ENCODE results near the gene SBF2.
"Not testable (repeated sequence)": the region's sequence is repeated elsewhere in the genome, so short reads cannot be mapped to it uniquely, and the experiment has no call there.

Gene SBF2

DNA sequence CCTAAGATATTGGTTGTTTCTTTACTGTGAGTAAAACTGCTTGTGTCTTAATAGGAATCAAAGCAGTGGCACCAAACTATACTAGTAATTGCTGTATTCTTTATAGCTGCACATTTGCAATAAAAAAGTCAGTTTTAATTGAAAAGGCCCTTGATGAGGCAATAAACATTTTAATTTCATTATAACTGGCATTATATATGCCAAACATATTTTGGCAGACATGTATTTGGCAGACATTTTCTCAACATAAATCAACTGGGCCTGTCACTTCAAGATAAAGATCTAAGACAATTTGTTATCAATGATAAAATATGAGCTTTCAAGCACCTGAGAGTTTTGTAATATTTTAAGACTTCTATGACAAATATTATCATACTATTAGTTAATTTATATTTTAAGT, 245.7 kb downstream of the SBF2 start:
- peaks cover 9% of the 10 kb centered on the region; the same call in 1 of the 2 replicates for H3K4me1 ChIP-seq (ENCODE audit: control insufficient read depth, insufficient read depth, low read length)
- no peak overlapping the region for H3K9ac ChIP-seq (ENCODE audit: low read depth, low read length)
- H3K4me3 ChIP-seq (ENCODE audit: low read depth, low read length) = no peak overlapping the region
- peaks cover 20% of the 10 kb centered on the region for H3K9me3 ChIP-seq (ENCODE audit: control insufficient read depth, insufficient read depth, low read length)
- H3K27ac ChIP-seq (ENCODE audit: low read depth, low read length) = no peak overlapping the region
- no peaks in the 10 kb centered on the region for H3K36me3 ChIP-seq (ENCODE audit: control insufficient read depth, insufficient read depth, low read length)
- no peaks in the 10 kb centered on the region for H3K27me3 ChIP-seq (ENCODE audit: control insufficient read depth, insufficient read depth, low read length)

DNA sequence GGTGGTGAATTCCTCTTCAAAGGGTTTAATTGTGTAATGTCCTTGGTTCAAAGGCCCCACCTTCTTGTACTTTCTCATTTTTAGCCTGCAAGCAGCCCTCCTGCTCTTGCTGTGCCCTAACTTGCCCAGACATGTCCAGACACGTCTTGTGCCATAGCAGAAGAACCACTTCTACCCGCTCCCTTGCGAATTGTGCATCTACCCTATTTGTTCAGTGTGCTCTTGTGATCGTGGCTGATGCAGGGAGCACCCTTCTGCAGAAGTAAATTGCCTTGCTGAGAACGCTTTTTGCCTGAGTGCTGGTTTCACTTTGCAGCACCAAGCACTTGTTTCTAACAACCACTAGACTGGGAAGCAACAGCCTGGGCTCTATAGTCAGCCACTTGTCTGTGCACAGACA, 249.4 kb downstream of the SBF2 start:
- no peaks in the 10 kb centered on the region for H3K4me1 ChIP-seq (ENCODE audit: control insufficient read depth, insufficient read depth, low read length)
- peaks cover 20% of the 10 kb centered on the region for H3K9me3 ChIP-seq (ENCODE audit: control insufficient read depth, insufficient read depth, low read length)
- H3K27ac ChIP-seq (ENCODE audit: low read depth, low read length) = no peak overlapping the region
- no peak overlapping the region; the same call in 1 of the 2 replicates for H3K4me3 ChIP-seq (ENCODE audit: low read depth, low read length)
- H3K9ac ChIP-seq (ENCODE audit: low read depth, low read length) = no peak overlapping the region
- peaks cover 5% of the 10 kb centered on the region; the same call in 1 of the 2 replicates for H3K36me3 ChIP-seq (ENCODE audit: control insufficient read depth, insufficient read depth, low read length)
- H3K27me3 ChIP-seq (ENCODE audit: control insufficient read depth, insufficient read depth, low read length) = no peaks in the 10 kb centered on the region

DNA sequence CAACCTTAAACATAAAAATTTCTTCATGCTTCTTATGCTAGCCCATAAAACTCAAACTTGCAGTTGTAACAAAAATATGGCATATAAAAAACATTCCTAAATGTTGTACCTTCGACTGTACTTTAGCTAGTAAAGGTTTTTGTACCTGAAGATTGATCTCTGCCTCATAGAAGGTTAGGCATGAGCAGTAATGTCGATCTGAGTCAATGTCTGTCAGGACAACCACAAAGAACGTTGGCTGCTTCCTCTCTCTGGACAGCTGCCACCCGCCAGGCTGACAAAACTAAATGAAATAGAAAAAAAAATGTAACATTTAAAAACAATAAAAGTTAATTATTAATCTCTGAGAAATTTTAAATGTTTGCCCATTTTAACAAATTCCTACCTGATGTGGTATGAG, 251.3 kb downstream of the SBF2 start:
- Histone ChIP-seq H3K4me1 (ENCODE audit: control insufficient read depth, insufficient read depth, low read length) (no peaks in the 10 kb centered on the region), H3K27ac (ENCODE audit: low read depth, low read length) (no peak overlapping the region), H3K27me3 (ENCODE audit: control insufficient read depth, insufficient read depth, low read length) (no peaks in the 10 kb centered on the region), H3K36me3 (ENCODE audit: control insufficient read depth, insufficient read depth, low read length) (peaks cover 5% of the 10 kb centered on the region; the same call in 1 of the 2 replicates), H3K4me3 (ENCODE audit: low read depth, low read length) (no peak overlapping the region), H3K9me3 (ENCODE audit: control insufficient read depth, insufficient read depth, low read length) (peaks cover 20% of the 10 kb centered on the region), H3K9ac (ENCODE audit: low read depth, low read length) (no peak overlapping the region)

- H3K9ac ChIP-seq (ENCODE audit: low read depth, low read length) = no peak overlapping the region
Measured at GRCh38 chr11:10041748-10042446, 252.1 kb downstream of the SBF2 start.

DNA sequence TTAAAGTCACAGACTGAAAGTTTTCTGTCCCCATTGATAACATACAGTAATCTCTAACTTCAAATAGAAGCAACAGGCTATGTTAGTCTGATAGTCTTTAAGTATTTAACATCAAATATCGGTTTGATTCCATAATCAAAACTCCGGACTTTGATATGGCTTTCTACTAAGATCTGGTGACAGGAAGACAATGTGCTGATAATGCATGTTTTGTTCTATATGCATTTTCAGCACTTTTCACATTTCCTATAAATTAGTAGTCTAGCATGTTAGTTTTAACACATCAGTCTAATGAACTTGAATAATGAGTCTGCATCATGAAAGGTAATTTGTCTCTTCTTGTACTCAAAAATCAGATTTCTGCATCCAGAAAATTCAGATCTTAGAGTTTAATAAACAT, 252.7 kb downstream of the SBF2 start:
- Histone ChIP-seq H3K9ac (ENCODE audit: low read depth, low read length) (no peak overlapping the region), H3K27me3 (ENCODE audit: control insufficient read depth, insufficient read depth, low read length) (no peaks in the 10 kb centered on the region), H3K36me3 (ENCODE audit: control insufficient read depth, insufficient read depth, low read length) (peaks cover 5% of the 10 kb centered on the region; the same call in 1 of the 2 replicates), H3K27ac (ENCODE audit: low read depth, low read length) (no peak overlapping the region), H3K9me3 (ENCODE audit: control insufficient read depth, insufficient read depth, low read length) (peaks cover 20% of the 10 kb centered on the region), H3K4me1 (ENCODE audit: control insufficient read depth, insufficient read depth, low read length) (no peaks in the 10 kb centered on the region), H3K4me3 (ENCODE audit: low read depth, low read length) (no peak overlapping the region)

More at GRCh38 chr11:10041748-10042446, 252.1 kb downstream of the SBF2 start:
- Histone ChIP-seq H3K9me3 (ENCODE audit: control insufficient read depth, insufficient read depth, low read length) (peaks cover 20% of the 10 kb centered on the region), H3K4me1 (ENCODE audit: control insufficient read depth, insufficient read depth, low read length) (no peaks in the 10 kb centered on the region), H3K4me3 (ENCODE audit: low read depth, low read length) (no peak overlapping the region), H3K27ac (ENCODE audit: low read depth, low read length) (no peak overlapping the region), H3K36me3 (ENCODE audit: control insufficient read depth, insufficient read depth, low read length) (peaks cover 5% of the 10 kb centered on the region; the same call in 1 of the 2 replicates), H3K27me3 (ENCODE audit: control insufficient read depth, insufficient read depth, low read length) (no peaks in the 10 kb centered on the region)

- no peaks in the 10 kb centered on the region for H3K9me3 ChIP-seq (ENCODE audit: control insufficient read depth, insufficient read depth, low read length)
- H3K36me3 ChIP-seq (ENCODE audit: control insufficient read depth, insufficient read depth, low read length) = peaks cover 5% of the 10 kb centered on the region; the same call in 1 of the 2 replicates
- no peak overlapping the region for H3K27ac ChIP-seq (ENCODE audit: low read depth, low read length)
- no peak overlapping the region for H3K9ac ChIP-seq (ENCODE audit: low read depth, low read length)
- no peaks in the 10 kb centered on the region for H3K27me3 ChIP-seq (ENCODE audit: control insufficient read depth, insufficient read depth, low read length)
- no peak overlapping the region for H3K4me3 ChIP-seq (ENCODE audit: low read depth, low read length)
- H3K4me1 ChIP-seq (ENCODE audit: control insufficient read depth, insufficient read depth, low read length) = no peaks in the 10 kb centered on the region
Measured at GRCh38 chr11:10038521-10039302, 255.3 kb downstream of the SBF2 start.

GRCh38 chr11:10035932-10036331, 258.1 kb downstream of the SBF2 start:
- not testable (repeated sequence) for H3K36me3 ChIP-seq (ENCODE audit: control insufficient read depth, insufficient read depth, low read length); H3K9ac ChIP-seq (ENCODE audit: low read depth, low read length); H3K9me3 ChIP-seq (ENCODE audit: control insufficient read depth, insufficient read depth, low read length); H3K27me3 ChIP-seq (ENCODE audit: control insufficient read depth, insufficient read depth, low read length); H3K27ac ChIP-seq (ENCODE audit: low read depth, low read length); H3K4me3 ChIP-seq (ENCODE audit: low read depth, low read length); H3K4me1 ChIP-seq (ENCODE audit: control insufficient read depth, insufficient read depth, low read length)

DNA sequence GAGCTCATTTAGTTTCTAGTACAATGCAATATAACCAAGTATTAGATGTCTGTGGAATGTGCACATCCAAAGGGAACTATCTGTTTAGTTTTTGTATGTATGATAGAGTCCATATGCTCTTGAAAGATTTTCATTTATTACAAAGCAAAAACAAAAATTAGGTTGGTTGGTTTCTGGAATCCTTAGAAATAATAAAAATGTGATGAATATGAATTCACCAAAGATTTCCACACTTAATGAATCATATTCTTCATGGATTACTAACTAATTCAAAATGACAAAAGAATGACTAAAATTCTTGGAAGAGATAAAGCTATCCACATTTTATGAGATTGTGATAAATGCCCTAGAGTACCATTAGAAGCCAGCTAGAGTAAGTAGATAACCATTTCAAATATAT, 261.1 kb downstream of the SBF2 start:
- no peaks in the 10 kb centered on the region for H3K9me3 ChIP-seq (ENCODE audit: control insufficient read depth, insufficient read depth, low read length)
- H3K27ac ChIP-seq (ENCODE audit: low read depth, low read length) = no peak overlapping the region
- no peak overlapping the region for H3K9ac ChIP-seq (ENCODE audit: low read depth, low read length)
- no peaks in the 10 kb centered on the region for H3K36me3 ChIP-seq (ENCODE audit: control insufficient read depth, insufficient read depth, low read length)
- H3K4me1 ChIP-seq (ENCODE audit: control insufficient read depth, insufficient read depth, low read length) = peaks cover 7% of the 10 kb centered on the region
- no peaks in the 10 kb centered on the region for H3K27me3 ChIP-seq (ENCODE audit: control insufficient read depth, insufficient read depth, low read length)
- no peak overlapping the region for H3K4me3 ChIP-seq (ENCODE audit: low read depth, low read length)

DNA sequence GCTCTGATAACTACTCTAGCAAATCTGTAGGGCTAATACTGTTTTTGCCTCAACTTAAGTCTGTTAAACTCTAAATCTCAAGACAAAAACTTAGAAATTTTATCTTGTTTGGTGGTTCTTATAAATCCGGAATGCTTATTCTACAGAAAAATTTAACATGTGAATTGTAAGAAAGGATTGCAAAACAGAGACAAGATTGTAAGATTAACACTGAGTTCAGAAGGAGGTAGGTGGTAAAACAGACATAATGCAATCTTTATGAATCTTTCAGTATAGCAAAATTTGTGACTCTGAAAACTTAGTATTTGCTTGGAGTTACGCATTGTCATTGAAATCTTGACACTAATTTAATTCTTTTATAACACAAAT, 263.9 kb downstream of the SBF2 start:
- no peaks in the 10 kb centered on the region for H3K9me3 ChIP-seq (ENCODE audit: control insufficient read depth, insufficient read depth, low read length)
- H3K4me1 ChIP-seq (ENCODE audit: control insufficient read depth, insufficient read depth, low read length) = peaks cover 7% of the 10 kb centered on the region
- no peak overlapping the region for H3K27ac ChIP-seq (ENCODE audit: low read depth, low read length)
- H3K27me3 ChIP-seq (ENCODE audit: control insufficient read depth, insufficient read depth, low read length) = no peaks in the 10 kb centered on the region
- no peak overlapping the region for H3K9ac ChIP-seq (ENCODE audit: low read depth, low read length)
- H3K4me3 ChIP-seq (ENCODE audit: low read depth, low read length) = no peak overlapping the region
- H3K36me3 ChIP-seq (ENCODE audit: control insufficient read depth, insufficient read depth, low read length) = no peaks in the 10 kb centered on the region

DNA sequence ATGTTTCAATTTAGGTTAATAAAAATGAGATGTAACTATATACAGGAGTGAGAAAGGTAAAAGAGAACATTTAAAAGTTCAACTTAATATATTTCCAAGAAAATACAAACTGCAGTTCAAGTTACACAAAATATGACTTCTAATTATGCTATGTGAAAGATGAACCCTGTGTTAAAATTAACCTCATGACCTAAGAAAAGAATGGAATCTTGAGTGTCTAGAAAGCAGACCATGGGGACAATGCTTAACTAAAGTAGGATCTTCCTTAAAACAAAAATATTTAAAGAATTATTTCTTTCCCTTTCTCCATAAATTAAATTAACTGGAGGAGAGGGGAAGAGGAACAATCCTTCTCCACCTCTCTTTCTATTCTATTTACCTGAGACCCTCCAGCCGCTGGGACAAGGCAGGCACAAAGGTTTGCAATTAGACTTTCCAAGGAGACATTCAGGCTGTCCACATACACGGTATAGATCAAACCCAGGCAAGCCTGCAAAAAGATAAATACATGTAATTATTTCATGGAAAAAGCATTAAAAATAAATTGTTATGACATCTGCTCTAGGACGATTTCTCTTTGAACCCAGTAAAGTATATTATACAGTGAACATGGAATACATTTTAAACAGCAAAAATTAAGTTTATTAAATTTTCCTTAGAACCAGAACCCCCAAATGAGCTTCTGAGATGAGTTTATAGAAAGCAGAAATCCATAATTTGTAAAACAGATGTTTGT, 264.5 kb downstream of the SBF2 start:
- Histone ChIP-seq H3K9me3 (ENCODE audit: control insufficient read depth, insufficient read depth, low read length) (no peaks in the 10 kb centered on the region), H3K9ac (ENCODE audit: low read depth, low read length) (no peak overlapping the region), H3K27ac (ENCODE audit: low read depth, low read length) (no peak overlapping the region), H3K27me3 (ENCODE audit: control insufficient read depth, insufficient read depth, low read length) (no peaks in the 10 kb centered on the region), H3K4me1 (ENCODE audit: control insufficient read depth, insufficient read depth, low read length) (peaks cover 8% of the 10 kb centered on the region), H3K4me3 (ENCODE audit: low read depth, low read length) (no peak overlapping the region), H3K36me3 (ENCODE audit: control insufficient read depth, insufficient read depth, low read length) (no peaks in the 10 kb centered on the region)

DNA sequence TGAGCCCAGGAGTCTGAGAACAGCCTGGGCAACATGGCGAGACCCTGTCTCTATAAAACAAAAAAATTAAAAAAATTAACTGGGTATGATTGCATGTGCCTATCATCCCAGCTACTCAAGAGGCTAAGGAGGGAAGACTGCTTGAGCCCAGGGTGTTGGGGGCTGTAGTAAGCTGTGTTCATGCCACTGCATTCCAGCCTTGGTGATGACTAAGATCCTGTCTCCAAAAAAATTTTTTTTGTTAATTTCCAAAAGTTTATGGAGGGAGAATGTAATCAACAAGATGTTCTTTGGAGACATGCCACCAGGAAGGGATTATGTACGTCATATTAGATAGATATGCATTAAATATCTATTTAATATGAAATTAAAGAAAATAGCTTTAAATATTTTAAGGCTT, 267.5 kb downstream of the SBF2 start:
- H3K27ac ChIP-seq (ENCODE audit: low read depth, low read length) = no peak overlapping the region
- no peaks in the 10 kb centered on the region for H3K9me3 ChIP-seq (ENCODE audit: control insufficient read depth, insufficient read depth, low read length)
- no peaks in the 10 kb centered on the region for H3K36me3 ChIP-seq (ENCODE audit: control insufficient read depth, insufficient read depth, low read length)
- peaks cover 19% of the 10 kb centered on the region for H3K4me1 ChIP-seq (ENCODE audit: control insufficient read depth, insufficient read depth, low read length)
- no peak overlapping the region for H3K9ac ChIP-seq (ENCODE audit: low read depth, low read length)
- no peaks in the 10 kb centered on the region for H3K27me3 ChIP-seq (ENCODE audit: control insufficient read depth, insufficient read depth, low read length)
- H3K4me3 ChIP-seq (ENCODE audit: low read depth, low read length) = no peak overlapping the region
